GM18505 (cell line): Measurements from ENCODE around the gene GALNT18.

Source experiments
- ATAC-seq: cut with Tn5 transposase; IDR thresholded peaks from one replicate; pipeline ENCODE4 v1.9.1; 2021; ENCODE audit not compliant: unreplicated experiment
- POLR2A ChIP-seq: IDR thresholded peaks from 4 replicates; pipeline ENCODE4 v1.6.1; 2011; ENCODE audit warnings: borderline replicate concordance; ENCODE audit not compliant: insufficient read depth, insufficient read length; ENCODE audit errors: extremely low read depth

The GALNT18 gene

DNA sequence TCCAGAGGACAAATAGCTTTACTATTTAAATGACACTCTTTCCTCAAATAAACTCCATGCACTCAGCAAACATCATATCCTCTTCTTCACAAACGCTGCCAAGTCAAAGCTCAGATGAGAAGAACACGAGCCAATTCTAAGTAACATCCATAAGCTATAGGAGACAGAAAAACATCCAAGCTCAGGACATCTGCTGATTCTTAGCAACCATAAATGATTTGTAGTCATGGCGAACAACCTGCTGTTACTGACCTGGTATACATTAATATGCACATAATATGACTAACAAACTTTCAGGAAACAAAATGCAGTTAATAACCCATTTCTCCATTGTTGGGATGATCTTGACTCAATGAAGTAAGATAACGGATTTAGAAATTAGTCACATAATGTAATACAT lies 6.7 kb downstream of the GALNT18 start:
- ATAC-seq: no peak
- no peak for TF ChIP-seq POLR2A

GRCh38 chr11:11612439-11612838 lies 9.4 kb downstream of the GALNT18 start:
- no peak for ATAC-seq

GRCh38 chr11:11611381-11611780 lies 10.4 kb downstream of the GALNT18 start:
- TF ChIP-seq POLR2A: no peak
- no peak for ATAC-seq

More at GRCh38 chr11:11612439-11612838, 9.4 kb downstream of the GALNT18 start:
- no peak for TF ChIP-seq POLR2A

DNA sequence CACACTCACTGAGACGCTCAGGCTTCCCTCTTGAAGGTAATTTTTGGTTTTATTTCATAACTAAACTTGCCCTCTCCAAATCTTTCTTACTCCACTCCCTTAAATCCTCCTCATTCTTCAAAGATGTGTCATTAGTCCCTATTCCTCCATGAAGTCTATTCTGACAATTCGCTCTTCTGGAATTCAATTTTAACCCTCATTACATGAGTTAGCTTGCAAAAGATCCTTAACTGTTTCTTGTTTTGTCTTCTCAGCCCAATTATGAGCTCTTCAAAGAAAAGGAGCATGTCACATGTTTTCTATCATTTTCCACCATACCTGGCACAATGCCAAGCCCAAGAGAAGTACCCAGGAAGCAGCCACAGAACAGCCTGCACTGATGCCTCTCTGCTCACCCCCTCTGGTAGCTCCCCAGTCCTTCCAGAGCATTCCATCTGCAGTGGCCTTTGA lies 13.0 kb downstream of the GALNT18 start:
- no peak for ATAC-seq
- no peak for TF ChIP-seq POLR2A

GRCh38 chr11:11607772-11608171 lies 14.0 kb downstream of the GALNT18 start:
- no peak for TF ChIP-seq POLR2A
- ATAC-seq: no peak

DNA sequence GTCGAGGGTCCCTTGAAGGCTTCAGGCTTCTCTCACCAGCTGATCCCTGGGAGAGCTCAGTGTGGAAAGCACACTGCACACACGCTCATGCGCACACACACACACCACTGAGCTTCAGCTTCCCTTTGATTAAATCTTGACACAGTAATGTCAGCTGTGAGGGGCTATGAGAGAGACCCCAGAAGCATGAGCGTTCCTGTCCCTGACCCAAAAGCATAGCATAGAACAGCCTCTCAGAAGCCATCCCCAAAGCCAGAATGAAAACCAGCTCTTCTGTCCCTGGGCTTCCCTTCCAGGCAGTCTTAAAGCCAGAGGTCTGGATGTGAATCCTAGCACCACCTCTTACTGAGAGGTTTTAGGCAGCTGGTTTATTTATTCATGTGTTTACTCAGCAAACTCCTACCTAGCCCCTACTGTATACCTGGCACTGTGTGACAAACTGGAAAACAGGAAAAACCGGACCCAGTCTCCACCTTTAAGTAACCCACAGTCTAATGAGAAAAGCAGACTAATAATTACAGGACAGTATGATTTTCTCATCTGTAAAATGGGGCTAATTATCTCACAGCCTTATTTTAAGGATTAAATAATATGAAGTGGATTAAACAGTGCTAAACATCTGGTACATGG lies 15.9 kb downstream of the GALNT18 start:
- ATAC-seq: no peak
- TF ChIP-seq POLR2A: no peak

- ATAC-seq: no peak
- no peak for TF ChIP-seq POLR2A
These were observed 16.6 kb downstream of the GALNT18 start for GRCh38 chr11:11605181-11605580.

- TF ChIP-seq POLR2A: no peak
- ATAC-seq: no peak
These were observed 17.3 kb downstream of the GALNT18 start for GRCh38 chr11:11604370-11604990.

GRCh38 chr11:11602011-11602410 lies 19.8 kb downstream of the GALNT18 start:
- no peak for ATAC-seq
- TF ChIP-seq POLR2A: no peak

DNA sequence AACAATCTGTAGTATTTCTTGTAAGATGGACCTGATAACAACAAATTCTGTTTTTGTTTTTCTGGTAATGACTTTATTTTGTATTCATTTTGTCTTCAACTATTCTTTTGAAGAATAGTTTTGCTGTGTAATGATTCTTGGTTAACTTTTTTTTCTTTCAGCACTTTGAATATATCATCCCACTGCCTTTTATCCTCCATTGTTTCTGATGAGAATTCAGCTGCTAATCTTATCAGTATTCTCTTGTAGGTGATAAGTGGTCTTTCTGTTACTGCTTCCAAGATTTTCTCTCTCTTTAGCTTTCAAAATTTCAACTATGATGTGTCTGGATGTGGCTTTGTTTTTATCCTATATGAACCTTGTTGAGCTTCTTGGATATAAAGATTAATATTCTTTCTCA lies 21.5 kb downstream of the GALNT18 start:
- ATAC-seq: no peak
- TF ChIP-seq POLR2A: no peak

DNA sequence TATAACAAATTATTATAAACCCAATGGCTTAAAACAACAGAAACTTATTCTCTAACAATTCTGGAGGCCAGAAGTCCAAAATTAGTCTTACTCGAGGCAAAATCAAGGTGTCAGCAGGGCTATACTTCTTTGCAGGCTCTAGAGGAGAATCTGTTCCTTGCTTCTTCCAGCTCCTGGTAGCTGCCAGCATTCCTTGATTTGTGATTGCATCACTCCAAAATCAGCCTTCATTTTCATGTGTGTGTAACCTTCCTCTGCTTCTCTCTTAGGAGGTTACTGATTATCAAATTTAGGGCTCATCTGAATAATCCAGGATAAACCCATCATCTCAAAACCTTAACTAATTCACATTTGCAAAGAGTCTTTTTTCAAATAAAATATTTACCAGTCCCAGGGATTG lies 23.6 kb downstream of the GALNT18 start:
- no peak for ATAC-seq
- TF ChIP-seq POLR2A: no peak

GRCh38 chr11:11594162-11594561 lies 27.6 kb downstream of the GALNT18 start:
- no peak for TF ChIP-seq POLR2A
- ATAC-seq: no peak

DNA sequence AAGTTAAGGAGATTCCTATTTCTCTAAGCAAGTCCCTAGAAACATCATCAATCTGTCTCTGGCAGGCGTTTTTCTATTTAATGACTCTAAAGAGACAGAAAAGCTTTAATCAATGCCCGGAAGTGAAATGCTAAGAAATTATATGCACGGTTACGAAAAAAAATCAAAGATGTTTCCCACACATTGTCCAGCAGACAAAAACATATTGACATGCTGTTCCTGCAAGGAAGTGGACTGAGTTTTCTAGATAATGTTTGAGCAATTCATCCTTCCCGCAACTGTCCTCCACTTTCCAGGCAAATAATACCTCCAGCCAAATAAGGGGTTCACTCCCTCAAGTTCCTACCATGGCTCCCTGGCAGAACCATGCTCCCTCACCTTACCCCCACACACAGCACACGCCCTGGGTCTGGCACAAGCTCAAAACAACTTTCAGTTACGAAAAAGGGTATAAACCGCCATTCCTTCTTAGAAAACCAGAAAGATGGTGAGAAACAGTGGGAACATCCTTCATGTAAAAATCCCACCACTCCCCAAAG lies 29.6 kb downstream of the GALNT18 start:
- no peak for ATAC-seq
- no peak for TF ChIP-seq POLR2A

DNA sequence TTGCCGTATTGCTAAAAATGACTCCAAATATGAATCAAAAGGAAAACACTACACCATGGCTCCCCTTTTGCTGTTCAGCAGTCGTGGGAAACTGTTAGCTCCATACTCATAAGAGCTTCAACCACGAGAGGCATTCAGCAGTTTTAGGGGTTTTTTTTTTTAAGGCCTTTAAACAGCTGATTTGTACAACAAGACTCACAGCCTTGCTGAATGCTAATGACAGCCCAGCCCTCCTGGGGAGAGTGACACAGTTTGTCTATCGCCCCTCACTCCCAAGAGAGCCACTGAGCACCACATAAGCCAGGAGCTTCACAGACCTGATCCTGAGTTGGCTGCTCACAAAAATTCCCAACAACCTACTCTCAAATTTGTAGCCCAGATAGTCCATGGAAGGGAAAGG lies 32.4 kb downstream of the GALNT18 start:
- no peak for TF ChIP-seq POLR2A
- ATAC-seq: no peak
